Motor neuron (in vitro differentiated cells): Measurements from ENCODE around the gene HLA-A. TPM values are rescaled to one million over a fixed set of nuclear protein-coding genes. Genes with fewer than 3 reads are reported as not detected.

Source experiments
- ATAC-seq, 8 experiments: fragments of 200-7000 bp; cut with Tn5 transposase; replicated peaks in 6 of 8; 2 replicates each; pipeline ENCODE4 v1.8.0; 2021; ENCODE audit warnings: mild to moderate bottlenecking in 8 of 8, moderate library complexity in 8 of 8
- H3K27ac ChIP-seq, 2 donors: fragments of 250-450 bp; sonication (Bioruptor Pico); 2 replicates each; pipeline ENCODE4 v1.9.0; 2021; ENCODE audit warnings: antibody characterized with exemption in 2 of 2, mild to moderate bottlenecking in 2 of 2, moderate library complexity in 1 of 2
- H3K4me1 ChIP-seq, 2 donors: fragments of 250-450 bp; sonication (Bioruptor Pico); replicated peaks in 1 of 2; 2 replicates each; pipeline ENCODE4 v1.6.1; 2021; ENCODE audit warnings: antibody characterized with exemption in 2 of 2, mild to moderate bottlenecking in 2 of 2, moderate library complexity in 1 of 2
- H3K4me3 ChIP-seq, 5 donors: fragments of 250-450 bp; sonication (Bioruptor Pico); 2 replicates each; pipeline ENCODE4 v1.9.0; 2021; ENCODE audit warnings: antibody characterized with exemption in 5 of 5, mild to moderate bottlenecking in 5 of 5, moderate library complexity in 4 of 5
- WGBS, 10 experiments: fragments of 450-650 bp; shearing (Covaris generic); methylation state at CpG; one replicate each; pipeline ENCODE4 v1.0.0; 2022; 5-methylcytosine and 5-hydroxymethylcytosine counted together
- in situ Hi-C, 9 experiments: fragments of 400-800 bp; cut with MboI; loops; one replicate each; pipeline ENCODE4 v1.15.0; 2021; ENCODE audit warnings: low sequenced_read_pairs in 9 of 9, low pct_unique_long_range_greater_than_20kb in 2 of 9; ENCODE audit not compliant: unreplicated experiment in 9 of 9
- total RNA-seq, 8 experiments: library from RNA; unstranded; fragments of 300-600 nt; gene quantifications; 2 replicates each; pipeline versions ENCODE4 v1.2.3 to v1.2.4, GENCODE V29; 2022

Gene HLA-A
- total RNA-seq, 8 experiments from 2014 or later: 19.7 to 1,879 (median 136) TPM

DNA sequence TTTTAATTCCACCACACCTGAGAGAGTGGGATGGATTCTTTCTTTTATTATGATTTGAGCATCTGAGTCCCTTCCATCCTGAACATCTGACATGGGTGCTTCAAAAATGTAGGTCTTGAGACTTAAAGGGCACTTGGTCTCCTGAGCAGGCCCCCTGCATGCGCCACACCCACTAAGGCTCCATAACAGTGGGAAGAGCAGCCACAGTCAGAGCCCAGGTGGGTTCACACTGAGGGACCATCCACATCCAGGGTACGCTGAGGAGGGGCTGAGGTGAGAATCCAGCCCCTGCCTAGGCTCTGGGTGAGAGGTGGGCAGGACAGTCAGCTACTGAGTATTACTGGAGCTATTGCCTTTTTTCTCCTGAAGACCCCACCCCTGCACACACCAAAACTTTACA is 42.7 kb downstream of the HLA-A start:
- H3K27ac ChIP-seq: no peak overlapping the region
- no peak for ATAC-seq
- no peaks in the 10 kb centered on the region for H3K4me1 ChIP-seq
- 75 to 80% methylated on average over 1 to 2 of the region's 2 CpGs; no CpG with 5 or more reads in 8 of the 10 experiments for WGBS, 10 experiments
- no peak overlapping the region for H3K4me3 ChIP-seq
- in situ Hi-C loops: no loop called here

DNA sequence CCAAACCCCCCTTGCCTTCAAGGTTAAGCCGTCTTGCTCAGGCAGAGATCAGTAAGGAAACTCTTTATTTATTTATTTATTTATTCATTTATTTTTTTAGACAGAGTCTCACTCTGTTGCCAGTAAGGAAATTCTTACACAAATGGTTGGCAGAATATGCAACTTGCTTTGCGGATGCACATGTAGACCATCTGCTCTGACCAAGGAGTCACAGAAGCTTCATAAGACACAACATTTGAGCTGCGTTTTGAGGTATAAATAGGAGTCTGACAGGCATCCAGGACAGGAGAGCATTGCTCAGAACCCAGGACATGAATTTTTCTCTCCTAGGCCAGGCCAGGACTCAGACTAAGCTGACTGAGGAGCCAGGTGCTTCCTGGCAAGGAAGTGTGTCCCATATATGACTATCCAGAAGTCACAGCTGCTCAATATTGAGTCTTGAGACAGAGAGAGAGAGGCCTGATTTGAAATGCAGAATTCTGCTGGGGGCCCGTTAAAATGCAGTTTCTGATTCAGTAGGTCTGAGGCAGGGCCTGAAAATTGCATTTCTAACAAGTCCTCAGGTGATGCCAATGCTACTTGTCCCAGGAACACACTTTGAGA is 43.9 kb downstream of the HLA-A start:
- ATAC-seq: peak in 3 of 8 experiments; percentile 62 to 73 (median 69)
- Histone ChIP-seq H3K4me1 (no peaks in the 10 kb centered on the region), H3K4me3 (no peak overlapping the region), H3K27ac (no peak overlapping the region)
- in situ Hi-C loops: no loop called here
- WGBS, 10 experiments: 10 to 100% (median 61%) methylated on average over 1 to 4 of the region's 4 CpGs; no CpG with 5 or more reads in 1 of the 10 experiments

DNA sequence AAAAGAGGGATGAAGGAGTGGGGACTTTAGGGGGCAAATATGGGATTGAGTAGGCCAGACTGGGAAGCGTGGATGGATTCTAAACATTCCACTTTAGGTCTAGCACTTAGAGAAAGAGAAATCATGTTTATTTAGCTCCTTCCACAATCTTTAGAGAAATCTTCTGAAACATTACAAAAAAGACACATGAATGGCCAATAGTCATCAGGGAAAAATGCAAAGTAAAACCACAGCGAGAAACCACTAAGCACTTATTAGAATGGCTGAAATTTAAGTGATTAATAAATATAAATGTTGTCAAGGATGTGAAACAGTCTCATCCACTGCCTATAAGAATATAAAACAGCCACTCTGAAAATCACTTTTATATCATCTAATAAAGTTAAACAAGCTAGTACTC is 46.9 kb downstream of the HLA-A start:
- in situ Hi-C loops: no loop called here
- Histone ChIP-seq H3K4me3 (no peak overlapping the region), H3K4me1 (no peaks in the 10 kb centered on the region), H3K27ac (no peak overlapping the region)
- 35 to 92% (median 77%) methylated on average over 1 to 2 of the region's 2 CpGs for WGBS, 10 experiments
- ATAC-seq: no peak

DNA sequence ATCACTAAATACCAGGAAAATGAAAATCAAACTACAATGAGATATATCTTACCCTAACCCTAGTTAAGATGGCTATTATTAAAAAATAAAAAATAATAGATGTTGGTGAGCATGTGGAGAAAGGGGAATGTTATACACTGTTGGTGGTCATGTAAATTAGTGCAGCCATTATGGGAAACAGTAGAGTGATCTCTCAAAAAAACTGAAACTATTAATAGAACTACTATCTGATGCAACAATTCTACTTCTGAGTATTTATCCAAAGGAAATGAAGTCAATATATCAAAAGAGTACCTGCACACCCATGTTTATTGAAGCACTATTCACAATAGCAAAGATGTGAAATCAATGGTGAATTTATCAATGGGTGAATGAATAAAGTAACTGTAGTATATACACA is 48.6 kb downstream of the HLA-A start:
- Histone ChIP-seq H3K27ac (no peak overlapping the region), H3K4me1 (no peaks in the 10 kb centered on the region), H3K4me3 (no peak overlapping the region)
- in situ Hi-C loops: no loop called here
- no peak for ATAC-seq

DNA sequence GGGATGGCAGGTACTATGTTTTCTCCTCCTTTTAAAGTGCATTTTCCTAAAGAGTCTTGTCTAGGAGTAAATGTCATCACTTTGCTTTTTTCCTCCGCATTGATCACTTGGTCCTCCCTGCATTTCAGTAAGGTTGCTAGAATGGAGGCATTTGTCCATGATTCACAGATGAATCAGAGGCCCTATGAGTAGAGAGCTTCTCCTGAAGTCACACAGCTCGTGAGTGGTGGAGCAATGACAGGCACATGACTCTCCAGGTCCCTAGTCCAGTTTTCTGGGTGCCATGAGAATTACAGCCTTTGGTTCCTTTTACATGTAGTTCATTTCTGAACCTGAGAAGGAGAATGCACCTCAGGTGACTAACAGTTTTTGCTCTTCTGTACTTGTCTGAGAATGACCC is 50.5 kb downstream of the HLA-A start:
- in situ Hi-C loops: no loop called here
- peak in 2 of 8 experiments; percentile 21 to 69 for ATAC-seq
- no peak overlapping the region for H3K4me3 ChIP-seq
- 9 to 88% (median 59%) methylated on average over 1 to 2 of the region's 2 CpGs; no CpG with 5 or more reads in 3 of the 10 experiments for WGBS, 10 experiments
- no peaks in the 10 kb centered on the region for H3K4me1 ChIP-seq
- no peak overlapping the region for H3K27ac ChIP-seq

DNA sequence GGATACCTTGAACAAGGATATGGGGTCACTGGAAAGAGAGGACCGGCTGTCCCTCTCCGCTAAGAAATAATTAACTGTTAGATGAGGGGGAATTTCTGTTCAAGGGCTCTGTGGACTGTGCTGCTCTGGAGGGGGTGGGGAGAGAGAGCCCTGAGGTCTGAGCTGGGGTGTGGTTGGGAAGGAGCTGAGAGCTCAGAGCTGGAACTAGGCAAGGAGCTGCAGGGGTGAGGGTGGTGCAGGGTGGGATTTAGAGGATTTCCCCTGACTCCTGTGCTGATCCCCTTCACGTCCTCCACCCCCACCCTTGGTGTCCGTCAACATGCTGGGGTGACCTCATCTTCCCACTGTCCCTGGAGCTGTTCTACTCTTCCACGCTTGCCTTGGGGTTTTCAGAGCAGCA is 52.5 kb downstream of the HLA-A start:
- in situ Hi-C loops: no loop called here
- no peak overlapping the region for H3K4me3 ChIP-seq
- no peak overlapping the region for H3K27ac ChIP-seq
- no peaks in the 10 kb centered on the region for H3K4me1 ChIP-seq
- ATAC-seq: peak in 4 of 8 experiments; percentile 20 to 58 (median 38)
- 76 to 82% (median 80%) methylated on average over 1 to 2 of the region's 5 CpGs; no CpG with 5 or more reads in 7 of the 10 experiments for WGBS, 10 experiments

GRCh38 chr6:29995340-29995777 is 53.0 kb downstream of the HLA-A start:
- Histone ChIP-seq H3K4me1 (no peaks in the 10 kb centered on the region), H3K27ac (no peak overlapping the region), H3K4me3 (no peak overlapping the region)
- in situ Hi-C loops: no loop called here
- peak in 4 of 8 experiments; percentile 6 to 90 (median 74) for ATAC-seq
- WGBS, 10 experiments: 0 to 69% (median 57%) methylated on average over 1 to 2 of the region's 2 CpGs; no CpG with 5 or more reads in 5 of the 10 experiments

Other genes starting within 250 kb of the HLA-A start
- 100 to 1,000 TPM in 1 of 8 experiments, 10 to 100 TPM in 2, 1 to 10 TPM in 1, under 1 TPM in 2, not detected in 2; 0.27 to 155 (median 15.2) TPM for gene HLA-F, start 219.1 kb upstream of the HLA-A start, total RNA-seq
- gene HLA-G, start 114.7 kb upstream of the HLA-A start, total RNA-seq: under 1 TPM in 1 of 8 experiments, not detected in 7; 0.56 TPM
- gene POLR1H, start 118.7 kb downstream of the HLA-A start, total RNA-seq: 10 to 100 TPM; 33.3 to 62.4 (median 39.0) TPM
- 10 to 100 TPM; 29.5 to 75.8 (median 46.1) TPM for gene PPP1R11, start 124.7 kb downstream of the HLA-A start, total RNA-seq
- gene RNF39, start 133.2 kb downstream of the HLA-A start, total RNA-seq: 1 to 10 TPM in 4 of 8 experiments, under 1 TPM in 4; 0.49 to 2.3 (median 1.1) TPM
- gene TRIM31, start 170.6 kb downstream of the HLA-A start, total RNA-seq: 10 to 100 TPM in 1 of 8 experiments, under 1 TPM in 4, not detected in 3; 0.25 to 15.1 (median 0.90) TPM
- 1 to 10 TPM in 1 of 8 experiments, under 1 TPM in 3, not detected in 4; 0.22 to 1.3 (median 0.50) TPM for gene TRIM40, start 193.6 kb downstream of the HLA-A start, total RNA-seq
- 1 to 10 TPM in 1 of 8 experiments, under 1 TPM in 4, not detected in 3; 0.05 to 1.2 (median 0.17) TPM for gene TRIM10, start 218.7 kb downstream of the HLA-A start, total RNA-seq
- under 1 TPM in 3 of 8 experiments, not detected in 5; 0.14 to 0.77 (median 0.25) TPM for gene TRIM15, start 221.0 kb downstream of the HLA-A start, total RNA-seq